GM13976 (cell line): Measurements from ENCODE around the gene KRT81.

Source experiments
- DNase-seq: peaks from one replicate; pipeline ENCODE4 v3.0.0; 2012; ENCODE audit warnings: low spot score
- CTCF ChIP-seq: IDR thresholded peaks from 2 replicates; pipeline ENCODE4 v1.5.1; 2012; ENCODE audit warnings: borderline replicate concordance, mild to moderate bottlenecking; ENCODE audit not compliant: insufficient read depth; ENCODE audit errors: extremely low read depth, missing control alignments, control extremely low read depth
- in situ Hi-C: fragments of 300-500 bp; cut with MboI; formaldehyde crosslinking; loops from one replicate; pipeline ENCODE4 v1.12.0; 2022; ENCODE audit warnings: low sequenced_read_pairs, mixed read lengths, inconsistent platforms; ENCODE audit not compliant: unreplicated experiment

Gene KRT81

GRCh38 chr12:52333321-52333720 lies 42.0 kb upstream of the KRT81 start:
- in situ Hi-C loops = no loop called here

GRCh38 chr12:52332381-52332780 lies 41.0 kb upstream of the KRT81 start:
- no peak for DNase-seq
- no peak for TF ChIP-seq CTCF
- in situ Hi-C loops = no loop called here

More at GRCh38 chr12:52333321-52333720, 42.0 kb upstream of the KRT81 start:
- TF ChIP-seq CTCF = no peak
- no peak for DNase-seq

GRCh38 chr12:52331833-52332232 lies 40.5 kb upstream of the KRT81 start:
- in situ Hi-C loops = no loop called here
- DNase-seq = no peak
- no peak for TF ChIP-seq CTCF

GRCh38 chr12:52331039-52331438 lies 39.7 kb upstream of the KRT81 start:
- in situ Hi-C loops = no loop called here
- DNase-seq = no peak
- TF ChIP-seq CTCF = no peak

GRCh38 chr12:52327830-52328500 lies 36.6 kb upstream of the KRT81 start:
- in situ Hi-C loops = no loop called here
- DNase-seq = no peak
- TF ChIP-seq CTCF = no peak

GRCh38 chr12:52327052-52327829 lies 35.9 kb upstream of the KRT81 start:
- in situ Hi-C loops = no loop called here

More at GRCh38 chr12:52327052-52327829, 35.9 kb upstream of the KRT81 start:
- DNase-seq = peak; percentile 82
- TF ChIP-seq CTCF = peak; percentile 69
